HK-2 (cell line): ENCODE results near the gene SAFB2.
A peak's percentile ranks its signal among the peaks of the same experiment; 100 is the strongest.

Experiments used
- DNase-seq: peaks from one replicate; pipeline ENCODE4 v3.0.0-alpha.2; 2018; ENCODE audit not compliant: unreplicated experiment

The SAFB2 gene

DNA sequence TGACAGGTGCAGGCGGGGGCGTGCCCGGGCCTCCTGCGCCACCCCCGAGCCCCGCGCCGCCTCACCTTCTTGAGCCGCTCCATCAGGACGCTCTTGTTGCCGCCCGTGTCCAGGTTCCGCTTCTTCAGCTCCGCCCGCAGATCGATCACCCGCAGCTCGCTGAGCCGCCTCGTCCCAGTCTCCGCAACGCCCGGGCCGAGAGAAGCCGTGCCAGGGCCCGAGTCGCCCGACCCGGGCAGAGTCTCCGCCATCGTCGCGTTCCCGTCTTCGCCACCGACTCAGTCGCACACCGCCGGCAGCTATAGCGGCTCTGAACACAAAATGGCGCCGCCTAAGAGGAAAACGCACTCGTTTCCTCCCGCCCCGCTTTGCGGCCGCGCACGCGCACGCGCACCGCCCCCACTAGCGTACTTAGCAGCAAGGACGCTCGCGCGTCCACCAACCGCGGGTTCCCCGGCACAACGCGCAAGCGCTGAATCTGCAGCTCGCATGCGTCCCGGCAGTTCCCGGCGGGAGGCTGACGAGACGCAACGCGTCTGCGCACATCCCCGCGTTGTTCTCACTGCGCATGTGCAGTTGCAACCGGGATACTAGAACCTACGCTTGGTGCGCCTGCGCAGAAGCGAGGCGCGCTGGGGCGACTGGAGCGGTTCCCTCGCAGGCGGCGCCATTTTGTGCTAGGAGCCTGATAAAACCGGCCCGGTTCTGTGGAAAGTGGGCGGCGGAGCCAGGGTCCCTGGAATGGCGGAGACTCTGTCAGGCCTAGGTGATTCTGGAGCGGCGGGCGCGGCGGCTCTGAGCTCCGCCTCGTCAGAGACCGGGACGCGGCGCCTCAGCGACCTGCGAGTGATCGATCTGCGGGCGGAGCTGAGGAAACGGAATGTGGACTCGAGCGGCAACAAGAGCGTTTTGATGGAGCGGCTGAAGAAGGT is at the start of gene SAFB2, which contains the start of gene SAFB:
Gene SAFB2, minus strand, starts transcription at position 312 of the 932 bp plus-strand sequence. Its CDS starts 61 bp downstream, at position 251.
Gene SAFB, plus strand, starts transcription at position 619 of the 932 bp plus-strand sequence. Its CDS starts 123 bp downstream, at position 742.
- peak; percentile 99 for DNase-seq

DNA sequence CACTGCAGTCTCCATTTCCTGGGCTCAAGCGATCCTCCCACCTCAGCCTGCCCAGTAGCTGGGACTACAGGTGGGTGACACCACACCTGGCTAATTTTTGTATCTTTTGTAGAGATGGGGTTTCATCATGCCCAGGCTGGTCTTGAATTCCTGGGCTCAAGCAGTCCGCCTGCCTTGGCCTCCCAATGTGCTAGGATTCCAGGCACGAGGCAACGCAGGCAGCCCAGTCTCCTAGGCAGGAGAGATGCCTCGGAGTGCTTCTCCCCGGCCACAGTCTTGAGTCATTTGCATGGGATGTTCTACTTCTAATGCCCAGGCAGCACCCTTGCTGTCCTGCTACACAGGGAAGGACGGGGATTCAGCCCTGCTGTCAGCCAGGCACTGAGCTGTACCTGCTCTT is 49.0 kb upstream of the SAFB2 start:
- no peak for DNase-seq

DNA sequence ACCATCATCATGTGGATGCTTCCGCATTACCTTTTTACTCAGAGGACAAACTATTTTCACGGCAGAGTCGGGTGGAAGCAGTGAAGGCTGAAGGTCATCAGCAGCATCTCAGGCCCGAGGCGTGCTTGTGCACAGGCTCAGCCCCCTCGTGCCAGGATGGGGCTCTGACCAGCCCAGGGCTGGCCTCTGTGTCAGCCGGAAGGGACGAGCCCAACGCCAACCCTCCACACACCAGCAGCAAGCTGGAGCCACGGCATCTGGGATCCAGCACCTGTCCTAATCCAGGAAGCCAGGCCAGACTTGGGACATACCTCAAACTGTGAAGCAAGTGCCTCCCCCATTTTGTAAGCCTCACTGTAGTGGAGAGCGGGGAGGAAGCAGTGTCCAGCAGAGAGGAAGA is 46.6 kb upstream of the SAFB2 start:
- no peak for DNase-seq

DNA sequence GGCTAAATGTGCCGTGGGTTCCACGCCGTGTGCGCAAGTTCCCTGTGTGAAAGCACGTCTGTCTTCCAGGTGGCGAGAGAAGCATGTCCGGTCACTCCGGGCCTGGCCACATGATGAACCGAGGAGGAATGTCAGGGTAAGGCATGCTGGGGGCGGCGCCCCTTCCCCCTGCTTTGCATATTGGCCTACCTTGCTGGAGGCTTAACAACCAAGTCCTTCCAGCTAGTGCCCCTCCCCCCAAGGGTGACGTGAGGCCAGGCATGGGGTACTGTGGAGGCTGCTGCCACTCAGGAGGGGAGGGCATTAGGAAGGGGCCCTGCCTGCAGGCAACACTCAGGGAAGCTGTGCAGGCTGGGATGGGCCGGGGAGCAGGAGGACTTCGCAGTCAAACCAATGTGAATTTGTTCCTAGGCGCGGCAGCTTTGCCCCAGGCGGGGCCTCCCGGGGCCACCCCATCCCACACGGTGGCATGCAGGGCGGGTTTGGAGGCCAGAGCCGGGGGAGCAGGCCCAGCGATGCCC is 45.2 kb upstream of the SAFB2 start:
- no peak for DNase-seq

DNA sequence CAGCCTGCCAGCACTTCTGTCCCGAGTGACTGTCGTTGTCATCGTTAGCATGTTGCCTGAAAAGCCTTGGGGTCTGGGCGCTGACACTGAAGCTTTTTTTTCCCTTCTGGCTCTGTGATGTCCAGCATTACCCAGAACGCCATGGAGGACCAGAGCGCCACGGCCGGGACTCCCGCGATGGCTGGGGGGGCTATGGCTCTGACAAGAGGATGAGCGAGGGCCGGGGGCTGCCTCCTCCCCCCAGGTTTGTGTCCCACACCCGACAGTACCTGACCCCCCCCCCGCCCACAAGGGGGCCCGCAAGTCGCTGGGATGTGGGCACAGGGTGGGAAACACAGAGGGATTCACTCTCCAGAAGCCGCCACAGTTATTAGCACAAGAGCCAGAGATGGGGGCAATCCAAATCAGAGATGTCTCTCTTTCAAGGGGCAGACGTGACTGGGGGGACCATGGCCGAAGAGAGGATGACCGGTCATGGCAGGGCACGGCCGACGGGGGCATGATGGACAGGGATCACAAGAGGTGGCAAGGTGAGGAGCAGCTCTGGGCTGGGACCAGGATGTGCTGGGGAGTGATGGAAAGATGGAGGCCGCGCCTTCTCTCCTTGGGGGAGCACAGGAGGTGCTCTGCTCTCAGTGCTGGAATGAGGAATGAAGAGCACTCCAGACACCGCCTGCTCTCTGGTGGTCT is 44.5 kb upstream of the SAFB2 start:
- DNase-seq, result no peak

DNA sequence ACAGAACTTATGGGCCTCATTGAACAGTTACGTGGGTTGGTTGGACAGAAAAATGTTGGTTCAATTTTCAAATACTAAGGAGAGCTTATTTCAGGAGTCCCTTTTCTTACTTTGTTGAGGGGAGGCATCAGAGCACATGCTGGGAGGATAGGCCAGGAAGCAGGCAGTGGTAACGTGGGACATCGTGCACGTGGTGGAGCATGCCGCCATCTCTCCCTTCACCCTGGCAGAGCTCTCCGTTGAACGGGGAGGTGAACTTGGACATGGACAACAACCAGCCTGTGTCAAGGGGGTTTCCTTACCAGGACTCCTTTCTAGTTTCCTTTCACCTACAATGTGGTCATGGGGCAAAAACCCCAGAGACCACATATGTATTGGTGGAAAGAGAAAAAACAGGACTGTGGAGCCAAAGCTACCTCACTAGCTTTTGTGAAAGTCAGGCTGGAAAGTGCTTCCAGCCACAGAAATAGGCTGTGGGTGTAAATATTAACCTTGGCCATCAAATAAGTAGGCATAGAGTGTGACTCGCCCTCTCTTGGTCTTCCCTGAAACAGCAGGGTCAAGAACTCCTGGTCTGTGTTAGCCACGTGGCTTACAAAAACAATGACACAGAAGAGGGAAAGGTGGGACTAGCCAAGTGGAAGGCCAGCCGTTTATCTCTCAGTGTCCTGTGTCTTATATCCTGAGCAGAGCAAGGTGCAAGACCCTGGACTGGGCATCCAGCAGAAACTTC is 43.4 kb upstream of the SAFB2 start:
- peak; percentile 58 for DNase-seq

DNA sequence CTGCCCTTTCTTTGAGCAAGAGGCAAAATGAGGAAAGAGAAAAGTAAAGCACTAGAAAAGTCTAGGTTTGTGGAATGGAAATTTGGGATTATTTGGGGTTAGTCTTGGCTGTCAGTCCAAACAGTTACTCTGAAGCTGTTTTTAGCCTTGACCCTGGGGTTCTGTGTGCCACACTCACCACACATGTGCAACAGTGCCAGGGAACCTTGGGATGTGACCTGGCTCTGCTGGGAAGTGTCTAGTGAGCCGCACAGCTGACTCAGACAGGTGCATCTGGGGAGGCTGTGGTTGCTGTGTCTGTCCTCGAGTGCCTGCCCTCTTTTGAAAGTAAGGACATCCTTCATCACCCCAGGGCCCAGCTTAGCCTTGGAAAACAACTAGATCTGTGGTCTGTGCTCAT is 41.9 kb upstream of the SAFB2 start:
- DNase-seq, result no peak

DNA sequence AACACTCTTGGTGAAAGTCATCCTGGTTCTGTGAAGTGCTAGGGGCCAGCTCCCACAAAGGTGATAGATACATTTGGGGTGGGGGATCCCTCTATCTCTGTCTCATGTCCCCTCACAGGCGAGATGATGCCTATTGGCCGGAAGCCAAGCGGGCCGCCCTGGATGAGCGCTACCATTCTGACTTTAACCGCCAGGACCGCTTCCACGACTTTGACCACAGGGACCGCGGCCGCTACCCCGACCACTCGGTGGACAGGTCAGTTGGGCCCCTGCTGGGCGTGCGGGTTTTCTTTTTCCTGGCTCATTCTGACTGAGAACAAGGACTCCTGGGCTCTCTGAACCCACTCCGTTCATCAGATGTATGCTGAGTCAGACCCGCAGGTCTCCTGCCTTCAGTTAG is 41.3 kb upstream of the SAFB2 start:
- DNase-seq, result no peak

DNA sequence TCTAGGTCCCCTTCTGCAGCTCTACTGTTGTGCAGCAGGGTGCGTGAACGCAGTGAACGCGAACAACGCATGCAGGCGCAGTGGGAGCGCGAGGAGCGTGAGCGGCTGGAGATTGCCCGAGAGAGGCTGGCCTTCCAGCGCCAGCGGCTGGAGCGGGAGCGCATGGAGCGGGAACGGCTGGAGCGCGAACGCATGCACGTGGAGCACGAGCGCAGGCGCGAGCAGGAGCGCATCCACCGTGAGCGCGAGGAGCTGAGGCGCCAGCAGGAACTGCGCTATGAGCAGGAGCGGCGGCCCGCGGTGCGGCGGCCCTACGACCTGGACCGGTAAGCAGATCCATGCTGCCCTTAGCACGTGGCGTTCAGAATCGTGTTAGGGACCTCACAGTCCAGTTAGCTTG is 38.9 kb upstream of the SAFB2 start:
- DNase-seq, result no peak

DNA sequence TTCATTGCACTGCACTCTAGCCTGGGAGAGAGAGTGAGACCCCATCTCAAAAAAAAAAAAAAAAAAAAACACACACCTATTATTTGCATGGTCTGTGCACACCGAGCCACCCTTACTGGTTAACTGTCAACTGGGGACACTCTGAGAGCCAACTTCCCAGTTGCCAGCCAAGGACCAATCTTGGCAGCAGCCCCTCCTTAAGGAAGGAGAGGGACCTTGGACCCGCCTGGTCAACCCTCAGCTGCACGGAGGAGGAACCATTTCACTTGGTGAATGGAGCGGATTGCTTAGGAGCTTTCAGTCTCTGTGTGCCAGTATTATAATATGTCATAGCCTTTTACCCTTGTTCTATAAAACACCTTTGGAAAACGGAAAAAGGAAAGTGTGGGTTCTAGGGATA is 32.8 kb upstream of the SAFB2 start:
- no peak for DNase-seq

DNA sequence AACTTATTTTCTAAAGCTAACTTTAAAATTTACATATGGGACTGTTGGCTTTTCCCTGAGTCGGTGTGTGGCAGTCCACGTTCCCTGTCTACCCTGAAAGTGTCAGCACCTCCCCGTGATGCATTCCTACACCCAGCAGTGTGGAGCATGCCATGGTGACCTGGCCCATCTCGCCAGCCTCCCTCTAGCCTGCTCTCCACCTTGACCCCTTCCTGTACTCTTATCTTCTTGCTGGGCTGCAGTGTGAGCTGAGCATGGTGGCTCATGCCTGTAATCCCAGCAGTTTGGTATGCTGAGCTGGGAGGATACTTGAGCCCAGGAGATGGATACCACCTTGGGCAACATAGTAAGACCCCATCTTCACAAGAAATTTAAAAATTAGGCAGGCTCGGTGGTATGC is 32.4 kb upstream of the SAFB2 start:
- no peak for DNase-seq

DNA sequence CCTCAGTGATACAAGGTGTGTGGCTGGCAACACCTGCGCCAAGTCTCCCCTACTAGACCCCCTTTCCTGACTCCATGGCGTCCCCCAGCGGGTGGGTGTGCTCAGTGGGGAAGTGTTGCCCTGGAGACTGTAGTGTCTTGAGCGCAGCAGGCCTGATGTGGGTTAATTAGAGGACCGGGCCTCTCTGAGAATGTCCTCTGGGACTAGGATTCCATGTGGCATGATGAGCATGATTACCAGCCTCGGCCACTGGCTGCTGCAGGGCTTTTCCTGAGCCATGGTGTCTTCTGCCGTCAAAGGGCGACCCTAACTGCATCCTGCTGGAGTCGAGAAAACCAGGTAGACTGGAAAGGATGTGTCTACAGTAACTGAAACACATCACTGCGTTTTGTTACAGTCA is 29.7 kb upstream of the SAFB2 start:
- no peak for DNase-seq

DNA sequence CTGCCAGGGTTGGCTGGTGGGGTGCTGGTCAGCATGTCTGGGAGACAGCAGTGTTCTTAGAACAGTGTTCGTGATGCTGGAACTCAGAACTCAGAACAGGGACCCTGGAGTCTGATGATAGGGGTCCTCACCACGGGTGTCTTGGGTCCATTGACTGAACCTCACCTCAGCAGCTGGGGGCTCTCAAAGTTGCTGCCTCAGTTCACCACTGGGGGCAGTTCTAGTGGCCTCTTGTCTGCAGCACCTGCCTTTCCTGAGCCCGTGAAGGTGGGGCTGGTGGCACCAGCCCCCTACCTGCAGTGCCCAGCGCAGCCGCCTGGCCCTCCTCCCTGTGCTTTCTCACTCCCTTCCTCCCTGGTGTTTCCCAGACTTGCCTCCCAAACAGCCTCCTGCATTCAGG is 28.8 kb upstream of the SAFB2 start:
- no peak for DNase-seq

DNA sequence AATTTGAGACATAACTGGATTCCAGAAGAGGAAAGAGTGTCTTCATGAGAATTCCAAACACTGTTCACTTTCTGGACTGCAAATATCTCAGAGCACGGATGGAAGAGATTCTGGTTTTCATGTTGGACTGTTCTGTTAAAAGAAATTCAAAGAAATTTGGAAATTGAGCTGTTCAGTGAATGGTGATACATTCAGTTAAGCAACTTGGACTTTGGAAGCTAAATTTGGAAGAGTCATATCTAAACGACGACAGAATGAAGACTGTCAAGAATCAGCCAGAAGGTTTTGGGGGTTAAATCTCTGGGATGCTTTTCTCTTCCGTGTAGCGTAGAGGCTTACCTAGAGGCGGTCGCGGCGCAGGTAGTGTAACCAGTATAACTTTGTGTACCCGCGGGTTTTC is 25.9 kb upstream of the SAFB2 start:
- no peak for DNase-seq

DNA sequence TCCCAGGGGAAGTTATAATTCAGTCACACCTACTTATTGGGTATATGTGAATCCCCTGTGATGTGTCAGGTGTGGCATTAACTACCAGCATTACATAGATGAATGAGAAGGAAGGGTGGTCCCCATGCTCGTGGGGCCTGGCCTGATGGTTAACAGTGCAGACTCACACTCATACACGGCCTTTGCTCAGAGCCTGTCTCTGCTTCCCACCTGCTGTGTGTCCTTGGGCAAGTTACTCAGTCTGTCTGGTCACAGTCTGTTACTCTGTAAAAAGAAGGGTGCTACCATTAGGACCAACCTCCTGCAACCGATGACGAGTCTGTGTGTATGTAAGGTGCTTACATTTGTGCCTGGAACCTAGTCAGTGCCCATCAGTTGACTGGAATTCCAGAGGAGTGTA is 24.1 kb upstream of the SAFB2 start:
- no peak for DNase-seq

DNA sequence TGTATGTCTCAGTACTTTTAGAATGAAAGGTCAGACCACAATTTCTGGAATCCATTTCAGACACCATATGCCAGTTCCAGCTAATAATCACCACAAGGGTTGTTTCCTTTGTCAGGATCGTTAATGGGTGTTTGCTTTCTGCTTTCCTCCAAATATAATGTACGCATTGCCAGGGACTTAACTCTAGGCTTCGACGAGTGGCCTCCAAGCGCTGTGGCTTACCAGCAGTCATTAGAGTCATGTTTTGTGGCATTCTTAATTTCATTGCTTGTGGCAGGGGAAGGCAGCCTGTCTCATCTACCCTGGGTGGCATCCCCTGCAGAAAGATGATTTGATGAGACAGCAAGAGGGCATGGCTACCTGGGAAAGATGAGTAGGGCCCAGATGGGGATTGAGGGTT is 22.8 kb upstream of the SAFB2 start:
- no peak for DNase-seq

DNA sequence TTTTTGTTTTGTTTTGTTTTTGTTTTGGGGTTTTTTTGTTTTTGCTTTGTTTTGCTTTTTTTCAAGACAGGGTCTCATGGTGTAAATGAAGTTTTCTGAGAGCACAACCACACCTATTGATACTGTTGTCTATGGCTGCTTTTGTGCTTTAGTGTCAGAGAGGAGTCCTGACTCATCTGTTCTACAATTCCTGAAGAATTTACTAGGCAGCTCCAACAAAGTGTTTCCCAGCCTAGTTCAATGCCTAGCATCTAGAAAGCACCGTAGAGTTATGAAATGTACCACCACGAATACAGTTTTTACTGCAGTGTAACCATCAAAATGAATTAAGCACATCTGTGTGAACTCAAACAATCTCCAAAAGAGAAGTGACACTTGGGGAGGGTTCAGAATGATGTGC is 21.5 kb upstream of the SAFB2 start:
- DNase-seq, result no peak

DNA sequence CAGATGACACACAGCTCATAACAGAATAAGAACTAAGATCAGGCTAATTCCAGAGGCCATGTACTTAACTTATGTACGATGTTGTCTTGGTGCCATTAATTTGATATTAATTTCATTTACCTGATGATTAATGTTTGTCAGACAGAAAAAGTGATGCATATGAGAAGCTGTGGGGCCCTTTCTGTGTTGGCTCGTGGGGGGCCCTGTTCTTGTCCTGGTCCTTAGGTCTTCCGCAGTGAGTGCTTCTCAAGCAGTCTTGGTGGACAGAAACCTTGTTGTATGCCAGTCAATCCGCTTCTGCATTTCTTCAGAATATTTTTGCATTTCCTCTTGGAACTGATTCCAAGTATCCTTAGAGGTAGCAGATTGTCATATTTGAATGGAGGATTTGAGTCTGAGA is 20.5 kb upstream of the SAFB2 start:
- no peak for DNase-seq

DNA sequence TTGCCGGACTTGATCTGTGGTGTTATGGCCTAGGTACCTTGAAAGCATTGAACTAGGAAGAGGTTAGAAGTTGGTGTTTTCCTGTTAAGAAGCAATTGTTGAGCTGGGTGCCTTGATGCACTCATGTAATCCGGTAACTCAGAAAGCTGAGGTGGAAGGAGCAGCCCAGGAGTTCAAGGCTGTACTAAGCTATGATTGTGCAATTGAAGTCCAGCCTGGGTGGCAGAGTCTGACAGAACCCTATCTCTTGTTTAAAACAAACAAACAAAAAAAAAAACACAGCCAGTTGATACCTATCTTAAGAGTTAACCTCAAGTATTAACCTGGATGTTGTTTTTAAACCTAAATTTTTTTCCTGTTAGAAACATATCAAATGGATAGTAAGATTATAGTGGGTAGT is 19.6 kb upstream of the SAFB2 start:
- DNase-seq, result no peak

DNA sequence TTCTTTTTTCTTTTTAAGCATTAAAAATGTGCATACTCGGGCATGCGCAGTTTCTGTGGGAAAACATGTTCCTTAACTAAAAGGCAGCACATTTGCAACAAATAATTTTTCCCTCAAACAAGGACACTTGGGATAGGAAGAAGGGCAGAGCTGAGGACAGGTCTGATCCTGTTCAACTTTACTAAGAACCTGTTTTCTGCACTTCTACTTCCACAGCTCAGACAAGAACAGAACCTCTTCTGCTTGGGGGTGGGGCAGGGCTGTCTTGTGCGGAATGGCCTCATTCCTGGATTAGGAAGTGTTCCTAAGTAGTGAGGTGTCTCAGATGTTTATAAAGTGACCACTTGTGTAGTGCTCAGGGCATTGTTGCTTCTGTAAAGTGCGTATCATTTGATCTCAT is 18.6 kb upstream of the SAFB2 start:
- DNase-seq, result no peak

DNA sequence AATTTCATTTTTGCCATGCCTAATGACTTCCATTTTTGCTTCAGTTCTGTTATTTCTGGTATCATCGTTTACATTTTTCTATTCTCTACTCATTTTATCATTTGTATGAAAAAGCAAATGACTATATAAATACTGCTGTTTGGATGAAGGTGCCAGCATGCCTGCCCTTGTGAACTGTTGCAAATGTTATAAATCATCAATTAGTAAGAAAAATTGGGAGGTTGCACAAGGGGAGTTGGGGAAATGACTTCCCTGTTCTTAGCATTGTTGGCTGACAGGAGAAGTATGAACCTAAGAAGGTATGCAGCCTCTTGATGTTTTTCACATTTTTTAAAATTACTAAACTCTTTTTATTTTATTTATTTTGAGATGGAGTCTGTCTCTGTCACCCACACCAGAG is 15.4 kb upstream of the SAFB2 start:
- no peak for DNase-seq

DNA sequence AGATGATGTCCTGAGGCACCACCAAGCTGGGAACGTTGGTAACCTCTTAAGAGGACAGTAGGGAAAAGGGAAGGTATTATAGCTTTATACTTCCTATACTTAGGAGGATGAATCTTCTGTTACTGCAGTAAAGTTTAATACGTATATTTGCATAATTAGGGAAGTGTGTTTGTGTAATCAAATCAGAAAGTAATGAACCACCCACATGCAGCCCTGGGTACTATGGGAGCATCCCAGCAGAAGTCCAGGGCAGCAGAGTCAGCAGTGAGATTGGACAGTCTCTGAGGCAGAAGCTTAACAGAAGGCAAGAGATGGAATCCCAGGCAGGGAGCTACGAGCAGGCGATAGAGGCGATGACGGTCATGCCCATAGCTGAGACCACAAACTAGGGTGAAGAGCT is 12.9 kb upstream of the SAFB2 start:
- no peak for DNase-seq
